HepG2 (cell line): ENCODE results near the gene HTRA2. TPM values are rescaled to one million over a fixed set of nuclear protein-coding genes. Genes with fewer than 3 reads are reported as not detected.

Source experiments
- ATAC-seq: fragments of 200-7000 bp; cut with Tn5 transposase; 3 replicates; pipeline ENCODE4 v1.9.1; 2020; ENCODE audit warnings: mild to moderate bottlenecking, moderate library complexity
- BruUV-seq: library from RNA; stranded (reverse); fragments of 400-500 nt; replicated peaks from 2 replicates; lab custom pipeline; 2021; lab: Mats Ljungman, UMichigan
- CTCF ChIA-PET: fragments of 300-600 bp; formaldehyde crosslinking; extraction: SDS; loops from one replicate; lab custom pipeline; 2021; ENCODE audit warnings: low total read pairs, inconsistent platforms, low intra/inter-chr PET ratio; lab: Yijun Ruan, JAX
- POLR2A ChIA-PET: fragments of 350-600 bp; sonication (Branson Sonifier 250); formaldehyde crosslinking; loops from one replicate; lab custom pipeline; 2020; ENCODE audit warnings: antibody characterized with exemption, inconsistent platforms; lab: Yijun Ruan, JAX
- DNase-seq: peaks from one replicate; pipeline ENCODE4 v3.0.0-alpha.2; 2015; ENCODE audit warnings: low spot score
- FAIRE-seq: peaks from 3 replicates; lab custom pipeline; 2011; peaks lifted over from hg19 to GRCh38; lab: Jason Lieb, UNC
- H2AFZ ChIP-seq: one replicate; pipeline ENCODE4 v1.6.1; 2011; ENCODE audit warnings: low read length, inconsistent platforms
- H3K27ac ChIP-seq: fragments of 300-600 bp; 3 replicates; pipeline ENCODE4 v1.8.0; 2011; ENCODE audit warnings: mixed run types, mild to moderate bottlenecking, mixed read lengths, low read length, inconsistent platforms; ENCODE audit not compliant: insufficient read depth; ENCODE audit errors: extremely low read length
- H3K27me3 ChIP-seq, 2 experiments: fragments of 200-600 bp in 1 of 2; 2 replicates in 1 of 2; 3 replicates in 1 of 2; pipeline versions ENCODE4 v1.6.0 to v1.8.0; 2011; ENCODE audit warnings: low read length in 2 of 2, mild to moderate bottlenecking in 2 of 2, moderate library complexity in 2 of 2, inconsistent platforms in 1 of 2; ENCODE audit not compliant: insufficient read depth in 2 of 2, control insufficient read depth in 1 of 2
- H3K36me3 ChIP-seq, 2 experiments: fragments of 200-600 bp in 1 of 2; replicated peaks in 1 of 2; 2 replicates in 1 of 2; 3 replicates in 1 of 2; pipeline versions ENCODE4 v1.5.1 to v1.8.0; 2011; ENCODE audit warnings: low read length in 2 of 2, inconsistent platforms in 1 of 2; ENCODE audit not compliant: insufficient read depth in 2 of 2, control insufficient read depth in 1 of 2
- H3K4me1 ChIP-seq: 2 replicates; pipeline ENCODE4 v1.5.1; 2012; ENCODE audit warnings: low read length, inconsistent platforms; ENCODE audit not compliant: insufficient read depth
- H3K4me2 ChIP-seq: 2 replicates; pipeline ENCODE4 v1.6.0; 2011; ENCODE audit warnings: low read depth, low read length, inconsistent platforms
- H3K4me3 ChIP-seq, 3 experiments: fragments of 200-600 bp in 1 of 3; sonication (generic), shearing (Covaris generic) in 1 of 3; replicated peaks in 1 of 3; 2 replicates each; pipeline ENCODE4 v1.5.1; 2011 to 2016; ENCODE audit warnings: low read length in 3 of 3, inconsistent platforms in 2 of 3, low read depth in 2 of 3, mild to moderate bottlenecking in 2 of 3, control low read depth in 1 of 3, mixed read lengths in 1 of 3; ENCODE audit not compliant: insufficient read depth in 1 of 3
- H3K79me2 ChIP-seq: one replicate; pipeline ENCODE4 v1.6.1; 2011; ENCODE audit warnings: low read length, inconsistent platforms; ENCODE audit not compliant: insufficient read depth
- H3K9ac ChIP-seq: 2 replicates; pipeline ENCODE4 v1.6.0; 2011; ENCODE audit warnings: mild to moderate bottlenecking, low read depth, low read length, inconsistent platforms; ENCODE audit not compliant: insufficient read depth
- H3K9me3 ChIP-seq: 2 replicates; pipeline ENCODE4 v1.5.1; 2012; ENCODE audit warnings: mild to moderate bottlenecking, low read length
- H4K20me1 ChIP-seq: 2 replicates; pipeline ENCODE4 v1.6.0; 2011; ENCODE audit warnings: inconsistent platforms, mild to moderate bottlenecking, low read length, moderate library complexity; ENCODE audit not compliant: insufficient read depth
- ATAD3A ChIP-seq: sonication (generic); formaldehyde crosslinking; IDR thresholded peaks from 2 replicates; pipeline ENCODE4 v1.4.0; 2020; ENCODE audit warnings: missing genetic modification reagents
- CEBPB ChIP-seq: IDR thresholded peaks from 2 replicates; pipeline ENCODE4 v1.6.1; 2011; ENCODE audit warnings: low read depth, low read length, improper control_type of control experiment, borderline replicate concordance
- MTA3 ChIP-seq: sonication (generic); formaldehyde crosslinking; IDR thresholded peaks from 2 replicates; pipeline ENCODE4 v1.4.0; 2020; ENCODE audit warnings: missing genetic modification reagents
- ZBTB42 ChIP-seq: sonication (generic); formaldehyde crosslinking; IDR thresholded peaks from 2 replicates; pipeline ENCODE4 v1.5.0; 2020; ENCODE audit warnings: mild to moderate bottlenecking, missing genetic modification reagents
- ZNF136 ChIP-seq: sonication (generic); formaldehyde crosslinking; IDR thresholded peaks from 2 replicates; pipeline ENCODE4 v1.8.1; 2022; ENCODE audit warnings: low read depth, mild to moderate bottlenecking, moderate library complexity, missing genetic modification reagents
- ZNF253 ChIP-seq: sonication (generic); formaldehyde crosslinking; IDR thresholded peaks from 2 replicates; pipeline ENCODE4 v1.8.0; 2022; ENCODE audit warnings: mild to moderate bottlenecking, missing genetic modification reagents, borderline replicate concordance
- WGBS: methylation state at CpG from one replicate; pipeline ENCODE4 v1.1.6; 2017; ENCODE audit warnings: low lambda C conversion rate; 5-methylcytosine and 5-hydroxymethylcytosine counted together
- in situ Hi-C: cut with HindIII; loops from 2 replicates; pipeline ENCODE4 v1.10.0; 2017; ENCODE audit warnings: low pct_unique_long_range_greater_than_20kb; ENCODE audit not compliant: extremely low pct_ligation_motif_present
- intact Hi-C: fragments of 100-400 bp; cut with micrococcal nuclease; formaldehyde crosslinking; loops from one replicate; pipeline ENCODE4 v1.10.0; 2022; ENCODE audit not compliant: unreplicated experiment
- polyA plus RNA-seq, 8 experiments: library from polyadenylated mRNA; depleted of rRNA in 3 of 8; stranded (reverse) in 7 of 8; unstranded in 1 of 8; fragments of >200 nt; fragmentation: Illumina TruSeq in 4 of 8; extraction: Trizol in 4 of 8; gene quantifications; 2 replicates each; pipeline versions ENCODE4 v1.2.1 to v1.2.3, GENCODE V29; 2011 to 2016; ENCODE audit warnings: low read depth in 4 of 8, missing spikeins in 1 of 8, mixed read lengths in 1 of 8; ENCODE audit not compliant: insufficient read depth in 1 of 8
- total RNA-seq, 5 experiments: library from RNA; depleted of rRNA; stranded (reverse); fragments of >200 nt; fragmentation: Illumina TruSeq; extraction: Trizol; gene quantifications; 2 replicates each; pipeline ENCODE4 v1.2.3, GENCODE V29; 2016; ENCODE audit warnings: low read depth in 1 of 5
- TF ChIP-seq, protein P1 (sequence below): sonication (generic); formaldehyde crosslinking; IDR thresholded peaks from 2 replicates; pipeline ENCODE4 v1.5.1; 2020; ENCODE audit warnings: missing genetic modification reagents, mild to moderate bottlenecking, borderline replicate concordance
- TF ChIP-seq, protein P2 (sequence below): sonication (generic); formaldehyde crosslinking; IDR thresholded peaks from 2 replicates; pipeline ENCODE4 v1.5.1; 2020; ENCODE audit warnings: mild to moderate bottlenecking, moderate library complexity, missing genetic modification reagents
- TF ChIP-seq, protein P3 (sequence below): sonication (generic); formaldehyde crosslinking; IDR thresholded peaks from 2 replicates; pipeline ENCODE4 v1.5.0; 2020; ENCODE audit warnings: mild to moderate bottlenecking, missing genetic modification reagents, moderate library complexity
- TF ChIP-seq, protein P4 (sequence below): sonication (generic); formaldehyde crosslinking; IDR thresholded peaks from 2 replicates; pipeline ENCODE4 v1.5.0; 2020; ENCODE audit warnings: mild to moderate bottlenecking, low read depth, missing genetic modification reagents, borderline replicate concordance

Gene HTRA2
- total and polyA plus RNA-seq, 2 of the 13 experiments (the other 11 are each of a cell fraction or from before 2014, with no cell fraction given) = 47.7 to 50.3 TPM

DNA sequence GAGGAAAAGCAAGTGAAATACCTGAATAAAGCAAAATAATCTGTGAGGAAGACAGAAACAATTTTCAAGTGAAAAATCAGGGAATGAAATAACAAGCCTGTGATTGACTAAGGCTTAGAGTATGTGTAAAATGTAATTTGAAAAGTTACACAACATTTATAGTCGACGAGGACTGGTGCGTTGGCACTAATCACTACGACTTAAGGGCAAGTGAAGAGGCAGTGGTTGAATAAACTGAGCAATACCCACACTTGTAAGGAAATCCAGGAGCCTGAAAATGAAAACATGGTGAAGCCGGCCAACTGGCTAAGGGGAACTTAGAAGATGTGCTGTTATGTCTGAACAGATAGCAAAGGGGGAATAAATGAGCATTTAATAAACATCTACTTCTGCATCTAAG is 38.1 kb downstream of the HTRA2 start:
- WGBS = 15% methylated on average over 5 of the region's 5 CpGs
- Histone ChIP-seq H3K4me1 (peaks cover 12% of the 10 kb centered on the region), H2AFZ (no peak overlapping the region), H3K9ac (no peak overlapping the region), H3K27ac (no peak overlapping the region), H3K4me2 (no peak overlapping the region), H3K79me2 (no peaks in the 10 kb centered on the region), H4K20me1 (no peaks in the 10 kb centered on the region), H3K36me3 (no peaks in the 10 kb centered on the region), H3K9me3 (no peaks in the 10 kb centered on the region), H3K4me3 (no peak overlapping the region), H3K27me3 (peaks cover 0 to 38% of the 10 kb centered on the region in 2 experiments; a peak in 3 of 5 replicates)
- FAIRE-seq (no peak), ATAC-seq (no peak), DNase-seq (no peak)
- POLR2A ChIA-PET = no interaction called here
- BruUV-seq = no TSS peak
- in situ Hi-C loops (no loop called here), intact Hi-C loops (no loop called here)
- CTCF ChIA-PET = no interaction called here
- TF ChIP-seq ATAD3A (CRISPR knock-in tag) (no peak), CEBPB (peak; percentile 1; the same call in 1 of the 2 replicates)
- TF ChIP-seq, protein P1, sequence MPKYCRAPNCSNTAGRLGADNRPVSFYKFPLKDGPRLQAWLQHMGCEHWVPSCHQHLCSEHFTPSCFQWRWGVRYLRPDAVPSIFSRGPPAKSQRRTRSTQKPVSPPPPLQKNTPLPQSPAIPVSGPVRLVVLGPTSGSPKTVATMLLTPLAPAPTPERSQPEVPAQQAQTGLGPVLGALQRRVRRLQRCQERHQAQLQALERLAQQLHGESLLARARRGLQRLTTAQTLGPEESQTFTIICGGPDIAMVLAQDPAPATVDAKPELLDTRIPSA (CRISPR knock-in tag) = no peak

DNA sequence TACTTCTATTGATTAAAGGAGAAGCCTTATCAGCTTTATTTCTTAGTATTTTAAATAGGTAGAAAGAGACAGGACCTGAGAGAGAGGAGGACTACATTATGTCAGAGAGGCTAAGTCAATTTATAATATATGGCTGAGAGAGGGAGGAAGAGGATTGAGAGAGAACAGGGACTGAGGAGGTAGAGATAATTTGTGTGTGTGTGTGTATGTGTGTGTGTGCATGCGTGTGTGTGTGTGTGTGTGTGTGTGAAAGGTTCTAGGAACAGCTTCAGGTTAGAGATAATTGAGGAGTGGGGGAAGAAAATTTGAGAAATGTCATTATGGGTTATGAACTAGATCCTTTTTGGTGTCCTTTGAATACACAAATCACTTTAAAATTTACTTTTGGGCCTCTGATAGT is 40.0 kb downstream of the HTRA2 start:
- 2% methylated on average over 1 of the region's 1 CpG for WGBS
- in situ Hi-C loops = no loop called here
- TF ChIP-seq MTA3 (CRISPR knock-in tag) = no peak
- TF ChIP-seq ZNF136 = no peak
- TF ChIP-seq, protein P2, sequence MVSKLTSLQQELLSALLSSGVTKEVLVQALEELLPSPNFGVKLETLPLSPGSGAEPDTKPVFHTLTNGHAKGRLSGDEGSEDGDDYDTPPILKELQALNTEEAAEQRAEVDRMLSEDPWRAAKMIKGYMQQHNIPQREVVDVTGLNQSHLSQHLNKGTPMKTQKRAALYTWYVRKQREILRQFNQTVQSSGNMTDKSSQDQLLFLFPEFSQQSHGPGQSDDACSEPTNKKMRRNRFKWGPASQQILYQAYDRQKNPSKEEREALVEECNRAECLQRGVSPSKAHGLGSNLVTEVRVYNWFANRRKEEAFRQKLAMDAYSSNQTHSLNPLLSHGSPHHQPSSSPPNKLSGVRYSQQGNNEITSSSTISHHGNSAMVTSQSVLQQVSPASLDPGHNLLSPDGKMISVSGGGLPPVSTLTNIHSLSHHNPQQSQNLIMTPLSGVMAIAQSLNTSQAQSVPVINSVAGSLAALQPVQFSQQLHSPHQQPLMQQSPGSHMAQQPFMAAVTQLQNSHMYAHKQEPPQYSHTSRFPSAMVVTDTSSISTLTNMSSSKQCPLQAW (CRISPR knock-in tag) = no peak
- TF ChIP-seq, protein P3, sequence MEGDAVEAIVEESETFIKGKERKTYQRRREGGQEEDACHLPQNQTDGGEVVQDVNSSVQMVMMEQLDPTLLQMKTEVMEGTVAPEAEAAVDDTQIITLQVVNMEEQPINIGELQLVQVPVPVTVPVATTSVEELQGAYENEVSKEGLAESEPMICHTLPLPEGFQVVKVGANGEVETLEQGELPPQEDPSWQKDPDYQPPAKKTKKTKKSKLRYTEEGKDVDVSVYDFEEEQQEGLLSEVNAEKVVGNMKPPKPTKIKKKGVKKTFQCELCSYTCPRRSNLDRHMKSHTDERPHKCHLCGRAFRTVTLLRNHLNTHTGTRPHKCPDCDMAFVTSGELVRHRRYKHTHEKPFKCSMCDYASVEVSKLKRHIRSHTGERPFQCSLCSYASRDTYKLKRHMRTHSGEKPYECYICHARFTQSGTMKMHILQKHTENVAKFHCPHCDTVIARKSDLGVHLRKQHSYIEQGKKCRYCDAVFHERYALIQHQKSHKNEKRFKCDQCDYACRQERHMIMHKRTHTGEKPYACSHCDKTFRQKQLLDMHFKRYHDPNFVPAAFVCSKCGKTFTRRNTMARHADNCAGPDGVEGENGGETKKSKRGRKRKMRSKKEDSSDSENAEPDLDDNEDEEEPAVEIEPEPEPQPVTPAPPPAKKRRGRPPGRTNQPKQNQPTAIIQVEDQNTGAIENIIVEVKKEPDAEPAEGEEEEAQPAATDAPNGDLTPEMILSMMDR (CRISPR knock-in tag) = no peak
- TF ChIP-seq, protein P4, sequence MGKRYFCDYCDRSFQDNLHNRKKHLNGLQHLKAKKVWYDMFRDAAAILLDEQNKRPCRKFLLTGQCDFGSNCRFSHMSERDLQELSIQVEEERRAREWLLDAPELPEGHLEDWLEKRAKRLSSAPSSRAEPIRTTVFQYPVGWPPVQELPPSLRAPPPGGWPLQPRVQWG (CRISPR knock-in tag) = no peak
- TF ChIP-seq ZNF253 (CRISPR knock-in tag) = no peak
- TF ChIP-seq ZBTB42 (CRISPR knock-in tag) = no peak

More for the DNA sequence above, 40.0 kb downstream of the HTRA2 start:
- Histone ChIP-seq H3K27me3 (peaks cover 0 to 34% of the 10 kb centered on the region in 2 experiments; a peak in 4 of 5 replicates), H3K4me3 (no peak overlapping the region), H3K4me1 (peaks cover 12% of the 10 kb centered on the region), H3K36me3 (no peaks in the 10 kb centered on the region), H3K9ac (no peak overlapping the region), H2AFZ (no peak overlapping the region), H3K79me2 (no peaks in the 10 kb centered on the region), H3K4me2 (no peak overlapping the region), H4K20me1 (no peaks in the 10 kb centered on the region), H3K27ac (no peak overlapping the region), H3K9me3 (no peaks in the 10 kb centered on the region)
- ChIA-PET POLR2A (no interaction called here), CTCF (no interaction called here)
- FAIRE-seq (no peak), DNase-seq (no peak), ATAC-seq (no peak)
- no TSS peak for BruUV-seq
- intact Hi-C loops = no loop called here
